NCI-H1694 treated with DMSO at 0.1 percent for 48 hours (cell line): Measurements from ENCODE around the gene KLK1.
"Not testable (repeated sequence)": the region's sequence is repeated elsewhere in the genome, so short reads cannot be mapped to it uniquely, and the experiment has no call there.

Experiments
- DNase-seq: peaks from one replicate; lab custom pipeline; 2025; lab: John Stamatoyannopoulos, UW

The KLK1 gene

GRCh38 chr19:50814883-50815282 is 8.7 kb downstream of the KLK1 start:
- DNase-seq: no peak

GRCh38 chr19:50812474-50812873 is 11.1 kb downstream of the KLK1 start:
- no peak for DNase-seq

- DNase-seq: not testable (repeated sequence)
Observed at GRCh38 chr19:50811622-50812238, 11.9 kb downstream of the KLK1 start.

- no peak for DNase-seq
Observed at GRCh38 chr19:50808856-50809255, 14.7 kb downstream of the KLK1 start.

- DNase-seq: peak; percentile 96
Observed at GRCh38 chr19:50804420-50805272, 18.9 kb downstream of the KLK1 start.

GRCh38 chr19:50803633-50804419 is 19.8 kb downstream of the KLK1 start:
- DNase-seq: peak; percentile 37

GRCh38 chr19:50801107-50801506 is 22.5 kb downstream of the KLK1 start:
- DNase-seq: no peak

GRCh38 chr19:50799547-50799851 is 24.1 kb downstream of the KLK1 start:
- DNase-seq: no peak

- no peak for DNase-seq
Observed at GRCh38 chr19:50798659-50799546, 24.7 kb downstream of the KLK1 start.

GRCh38 chr19:50797781-50798658 is 25.6 kb downstream of the KLK1 start:
- no peak for DNase-seq

- DNase-seq: no peak
Observed at GRCh38 chr19:50797429-50797780, 26.2 kb downstream of the KLK1 start.

GRCh38 chr19:50796634-50797428 is 26.8 kb downstream of the KLK1 start:
- no peak for DNase-seq

GRCh38 chr19:50796128-50796633 is 27.4 kb downstream of the KLK1 start:
- DNase-seq: no peak

- DNase-seq: no peak
Observed at GRCh38 chr19:50795664-50796073, 27.9 kb downstream of the KLK1 start.

- no peak for DNase-seq
Observed at GRCh38 chr19:50794876-50795663, 28.5 kb downstream of the KLK1 start.

GRCh38 chr19:50794074-50794875 is 29.3 kb downstream of the KLK1 start:
- peak; percentile 24 for DNase-seq

GRCh38 chr19:50793558-50794065 is 30.0 kb downstream of the KLK1 start:
- no peak for DNase-seq
